HG03095 (cell line): ENCODE data around the gene MON2.
A peak's percentile ranks its signal among the peaks of the same experiment; 100 is the strongest.
"Not testable (repeated sequence)": the region's sequence is repeated elsewhere in the genome, so short reads cannot be mapped to it uniquely, and the experiment has no call there.

Experiments
- ATAC-seq: cut with Tn5 transposase; IDR thresholded peaks from one replicate; pipeline ENCODE4 v1.9.1; 2021; ENCODE audit warnings: moderate library complexity; ENCODE audit not compliant: unreplicated experiment

MON2 gene, protein sequence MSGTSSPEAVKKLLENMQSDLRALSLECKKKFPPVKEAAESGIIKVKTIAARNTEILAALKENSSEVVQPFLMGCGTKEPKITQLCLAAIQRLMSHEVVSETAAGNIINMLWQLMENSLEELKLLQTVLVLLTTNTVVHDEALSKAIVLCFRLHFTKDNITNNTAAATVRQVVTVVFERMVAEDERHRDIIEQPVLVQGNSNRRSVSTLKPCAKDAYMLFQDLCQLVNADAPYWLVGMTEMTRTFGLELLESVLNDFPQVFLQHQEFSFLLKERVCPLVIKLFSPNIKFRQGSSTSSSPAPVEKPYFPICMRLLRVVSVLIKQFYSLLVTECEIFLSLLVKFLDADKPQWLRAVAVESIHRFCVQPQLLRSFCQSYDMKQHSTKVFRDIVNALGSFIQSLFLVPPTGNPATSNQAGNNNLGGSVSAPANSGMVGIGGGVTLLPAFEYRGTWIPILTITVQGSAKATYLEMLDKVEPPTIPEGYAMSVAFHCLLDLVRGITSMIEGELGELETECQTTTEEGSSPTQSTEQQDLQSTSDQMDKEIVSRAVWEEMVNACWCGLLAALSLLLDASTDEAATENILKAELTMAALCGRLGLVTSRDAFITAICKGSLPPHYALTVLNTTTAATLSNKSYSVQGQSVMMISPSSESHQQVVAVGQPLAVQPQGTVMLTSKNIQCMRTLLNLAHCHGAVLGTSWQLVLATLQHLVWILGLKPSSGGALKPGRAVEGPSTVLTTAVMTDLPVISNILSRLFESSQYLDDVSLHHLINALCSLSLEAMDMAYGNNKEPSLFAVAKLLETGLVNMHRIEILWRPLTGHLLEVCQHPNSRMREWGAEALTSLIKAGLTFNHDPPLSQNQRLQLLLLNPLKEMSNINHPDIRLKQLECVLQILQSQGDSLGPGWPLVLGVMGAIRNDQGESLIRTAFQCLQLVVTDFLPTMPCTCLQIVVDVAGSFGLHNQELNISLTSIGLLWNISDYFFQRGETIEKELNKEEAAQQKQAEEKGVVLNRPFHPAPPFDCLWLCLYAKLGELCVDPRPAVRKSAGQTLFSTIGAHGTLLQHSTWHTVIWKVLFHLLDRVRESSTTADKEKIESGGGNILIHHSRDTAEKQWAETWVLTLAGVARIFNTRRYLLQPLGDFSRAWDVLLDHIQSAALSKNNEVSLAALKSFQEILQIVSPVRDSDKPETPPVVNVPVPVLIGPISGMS (N-terminal part only)

DNA sequence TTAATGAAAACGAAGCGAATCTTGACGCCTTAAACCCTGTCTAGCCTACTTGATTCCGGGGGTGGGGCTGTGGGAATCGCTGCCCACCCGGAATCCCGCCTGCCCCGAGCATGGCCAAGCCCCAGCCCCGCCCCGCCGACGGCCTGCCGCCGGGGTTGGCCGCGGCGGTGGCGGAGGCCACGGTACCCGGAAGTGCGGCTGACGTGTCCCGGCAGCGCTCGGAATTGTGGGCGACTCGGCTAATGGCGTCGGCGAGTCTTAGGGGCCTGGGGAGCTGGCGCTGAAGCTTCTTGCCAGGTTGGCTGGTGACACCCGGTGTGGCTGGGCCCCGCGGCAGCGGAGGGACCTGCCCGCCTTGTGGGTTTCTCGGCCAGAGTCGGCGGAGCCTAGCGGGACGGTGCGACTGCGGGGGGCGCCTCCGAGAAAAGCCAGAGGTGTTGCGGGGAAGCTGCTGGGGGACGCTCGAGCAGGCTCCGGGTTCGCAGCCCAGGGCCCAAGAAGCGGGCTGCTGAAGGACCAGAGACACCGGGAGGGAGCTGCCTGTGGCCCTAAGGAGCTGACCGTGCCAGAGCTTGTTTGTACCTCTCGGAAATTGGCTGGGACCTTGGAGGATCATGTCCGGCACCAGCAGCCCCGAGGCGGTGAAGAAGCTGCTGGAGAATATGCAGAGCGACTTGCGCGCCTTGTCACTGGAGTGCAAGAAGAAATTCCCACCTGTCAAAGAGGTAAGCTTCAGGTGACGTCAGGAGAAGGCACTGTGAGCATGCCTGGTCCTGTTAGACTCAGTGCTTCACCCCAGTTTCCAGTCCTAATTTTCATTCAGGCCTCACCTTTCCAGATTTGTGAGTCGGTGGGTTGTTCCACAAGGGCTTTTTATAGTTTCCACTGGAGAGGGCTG lies at the start of gene MON2:
Gene MON2 (plus strand): TSS at position 233 of the 898 bp plus-strand sequence. CDS start 382 bp downstream, at position 615.
- peak; percentile 99 for ATAC-seq

DNA sequence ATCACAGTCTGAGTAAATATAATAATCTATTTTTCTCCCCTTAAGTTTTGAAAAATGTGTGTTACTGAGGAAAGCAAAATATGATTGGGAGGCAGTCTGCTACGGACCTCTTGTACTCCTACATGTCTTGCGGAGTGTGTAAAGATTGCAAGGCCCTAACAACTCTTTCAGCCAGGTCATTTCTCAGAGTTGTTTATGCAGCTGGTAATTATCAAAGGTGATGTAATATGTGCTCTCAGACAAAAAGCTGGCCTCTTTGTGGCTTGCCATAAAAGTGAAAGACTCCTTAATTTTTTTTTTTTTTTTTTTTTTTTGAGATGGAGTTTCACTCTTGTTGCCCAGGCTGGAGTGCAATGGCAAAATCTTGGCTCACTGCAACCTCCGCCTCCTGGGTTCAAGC lies 40.5 kb upstream of the MON2 start:
- ATAC-seq = no peak

DNA sequence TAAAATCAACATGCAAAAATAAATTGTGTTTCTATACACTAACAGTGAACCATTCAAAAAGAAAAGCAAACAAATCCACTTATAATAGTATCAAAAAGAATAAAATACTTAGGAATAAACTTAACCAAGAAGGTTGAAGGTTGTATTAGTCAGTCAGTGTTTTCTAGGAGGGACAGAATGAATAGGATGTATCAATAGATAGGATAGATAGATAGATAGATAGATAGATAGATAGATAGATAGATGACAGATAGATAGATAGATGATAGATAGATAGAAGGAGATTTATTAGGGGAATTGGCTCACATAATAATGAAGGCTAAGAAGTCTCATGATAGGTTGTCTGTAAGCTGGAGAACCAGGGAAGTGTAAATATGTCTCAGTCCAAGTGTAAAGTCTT lies 37.2 kb upstream of the MON2 start:
- no peak for ATAC-seq

DNA sequence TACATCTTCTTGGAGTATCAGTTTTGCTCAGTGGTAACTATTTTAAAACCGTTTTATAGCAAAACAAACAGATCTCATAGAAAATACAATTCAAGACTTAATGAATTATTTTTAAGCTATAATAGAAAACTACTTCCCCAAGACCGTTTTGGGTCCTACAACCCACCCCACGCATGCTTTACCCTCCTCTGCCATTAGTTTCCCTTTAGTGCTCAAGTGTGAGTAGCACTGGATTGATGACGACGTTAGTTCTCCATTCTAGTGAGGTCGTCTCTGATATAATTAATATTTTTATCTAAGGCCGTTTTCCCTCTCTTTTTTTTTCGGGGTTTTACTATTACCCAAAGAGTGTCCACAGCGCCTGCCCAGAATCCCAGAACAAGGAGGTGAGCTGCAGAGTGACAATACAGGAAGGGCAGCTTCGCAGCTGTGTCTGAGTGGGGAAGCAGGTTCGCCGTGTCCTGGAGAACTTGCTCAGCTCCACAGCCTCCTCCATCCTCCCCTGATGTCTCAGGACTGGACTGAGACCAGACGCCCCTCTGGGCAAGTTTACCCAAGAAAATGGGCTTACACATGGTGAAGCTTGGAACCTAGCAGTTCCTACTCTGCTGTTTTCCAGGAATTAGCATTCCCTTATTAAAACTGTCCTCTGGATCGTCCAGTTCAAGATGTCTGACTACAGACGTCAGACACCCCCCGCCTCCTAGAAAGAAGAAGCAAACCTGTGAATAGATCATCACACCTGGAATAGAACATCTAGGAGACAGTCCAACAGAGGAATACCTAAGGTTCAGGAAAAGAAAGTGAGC lies 31.9 kb upstream of the MON2 start:
- ATAC-seq = no peak

DNA sequence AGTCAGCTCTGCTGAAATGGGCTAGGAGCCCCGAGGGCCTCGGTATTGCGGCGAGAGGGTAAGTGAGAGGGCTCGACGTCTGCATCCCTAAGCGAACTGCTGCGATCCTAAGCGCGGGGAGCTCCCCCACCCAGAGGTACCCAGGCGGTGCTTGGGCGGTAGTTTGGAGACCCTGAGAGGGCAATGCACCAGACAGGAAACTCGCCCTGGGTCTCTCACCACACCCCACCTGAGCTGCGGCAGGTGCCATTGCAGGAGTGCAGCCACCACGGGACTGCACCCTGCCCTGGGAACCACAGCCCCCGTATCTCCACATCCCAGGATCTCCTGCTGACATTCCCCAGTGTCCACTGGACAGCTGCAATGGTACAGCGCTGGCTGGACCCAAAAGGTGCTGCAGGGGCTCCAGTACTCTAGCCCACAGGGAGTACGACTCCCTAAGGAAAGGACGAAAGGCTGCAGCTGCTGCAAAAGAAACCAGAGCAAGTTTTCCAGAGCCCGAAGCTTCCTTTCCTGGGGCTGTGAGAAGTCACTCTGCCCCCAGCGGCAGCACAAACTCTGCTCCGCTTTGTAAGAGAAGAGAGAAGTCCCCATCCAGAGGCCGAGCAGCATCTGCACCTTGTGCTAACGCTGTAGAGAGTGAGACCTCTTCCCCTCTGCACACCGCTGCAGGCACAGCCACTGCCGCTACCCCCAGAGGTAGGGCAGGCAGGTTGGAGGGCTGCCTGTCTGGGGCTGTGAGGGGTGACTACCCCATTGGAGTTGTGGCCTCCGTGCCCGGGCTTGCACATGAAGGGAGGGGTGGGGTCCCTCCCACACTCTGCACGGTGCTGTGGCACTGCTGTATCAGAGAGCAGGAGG lies 31.1 kb upstream of the MON2 start:
- peak; percentile 80 for ATAC-seq

DNA sequence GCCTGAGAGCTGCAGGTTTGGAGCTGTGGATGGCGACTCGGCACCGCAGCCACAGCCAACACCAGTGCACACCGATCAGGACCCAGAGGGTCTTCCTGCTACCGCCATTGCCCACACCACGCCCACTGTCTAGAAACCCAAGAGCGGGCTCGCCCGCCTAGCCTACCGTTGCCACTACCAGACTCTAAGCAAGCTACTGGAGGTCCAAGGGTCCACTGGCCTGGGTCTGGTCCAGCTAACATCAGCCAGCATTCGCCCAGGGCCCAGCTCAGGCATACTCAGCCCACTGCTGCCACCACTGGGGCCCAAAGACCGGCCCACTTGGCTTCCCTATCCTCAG lies 30.5 kb upstream of the MON2 start:
- ATAC-seq = no peak

DNA sequence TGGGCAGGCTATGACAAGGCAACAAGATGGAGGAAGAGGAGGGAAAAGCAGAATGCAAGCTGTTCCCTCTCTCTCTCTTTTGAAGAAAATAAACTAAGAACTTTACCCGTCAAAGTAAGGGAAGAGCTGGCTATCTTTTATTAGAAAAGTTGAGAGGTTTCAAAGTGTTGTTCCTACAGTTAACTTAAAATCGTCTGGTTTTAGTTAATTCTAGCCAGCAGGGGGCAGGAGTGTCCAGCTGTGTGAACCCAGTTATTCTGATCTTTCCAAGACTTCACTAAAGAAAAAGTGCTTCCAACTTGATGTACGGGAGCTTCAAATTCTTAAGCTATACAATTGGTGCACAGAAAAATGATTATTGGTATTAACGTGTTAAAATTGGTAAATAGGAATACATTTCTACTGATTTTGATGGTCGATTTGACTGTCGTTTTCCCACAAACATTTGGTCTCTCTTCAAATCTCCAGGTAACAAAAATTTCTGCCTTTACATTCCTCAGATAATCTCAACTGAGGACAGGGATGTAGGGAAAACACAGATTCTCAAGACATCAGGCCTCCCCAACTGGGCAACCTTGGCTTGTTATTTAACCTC lies 28.4 kb upstream of the MON2 start:
- no peak for ATAC-seq

DNA sequence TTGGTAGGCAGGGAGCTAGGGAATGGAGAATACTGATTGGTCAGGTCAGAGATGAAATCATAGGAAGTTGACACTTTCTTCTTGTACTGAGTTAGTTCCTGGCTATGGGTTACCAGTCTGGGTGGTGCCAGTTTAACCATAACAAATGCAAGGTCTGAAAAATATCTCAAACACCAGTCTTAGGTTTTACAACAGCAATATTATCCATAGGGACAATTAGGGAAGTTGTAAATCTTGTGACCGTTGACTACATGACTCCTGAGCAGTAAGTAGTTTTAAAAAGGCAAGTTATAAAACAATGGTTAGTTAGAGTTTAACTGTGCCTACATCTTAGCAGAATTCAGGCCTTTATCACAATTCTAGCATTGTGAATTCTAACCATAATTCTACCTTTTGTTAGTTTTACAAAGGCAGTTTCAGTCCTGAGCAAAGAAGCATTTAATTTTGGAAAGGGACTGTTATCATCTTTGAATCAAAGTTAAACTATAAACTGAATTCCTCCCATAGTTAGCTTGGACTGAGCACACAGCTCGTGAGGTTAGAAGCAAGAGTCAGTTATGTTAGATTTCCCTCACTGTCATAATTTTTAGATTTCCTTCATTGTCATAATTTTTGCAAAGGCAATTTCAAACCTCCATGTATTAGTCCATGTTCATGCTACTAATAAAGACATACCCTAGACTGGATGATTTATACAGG lies 19.7 kb upstream of the MON2 start:
- no peak for ATAC-seq

DNA sequence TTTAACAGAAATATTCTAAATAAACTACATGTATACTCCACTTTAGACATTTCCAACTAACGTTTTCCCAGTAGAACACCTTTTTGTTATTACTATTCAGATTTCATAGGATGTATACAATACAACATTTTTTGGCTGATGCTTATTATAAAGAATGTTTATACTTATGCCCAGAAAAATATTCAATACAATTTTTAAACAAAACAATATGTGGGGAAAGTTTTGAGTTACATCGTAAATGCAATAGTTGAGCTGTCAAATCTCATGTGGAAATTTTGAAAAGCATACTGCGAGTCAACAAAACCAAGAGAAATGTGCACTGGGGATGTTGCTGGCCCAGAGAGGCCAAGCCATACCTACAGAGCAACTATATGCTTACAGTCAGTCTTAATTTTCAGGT lies 18.2 kb upstream of the MON2 start:
- ATAC-seq = no peak

DNA sequence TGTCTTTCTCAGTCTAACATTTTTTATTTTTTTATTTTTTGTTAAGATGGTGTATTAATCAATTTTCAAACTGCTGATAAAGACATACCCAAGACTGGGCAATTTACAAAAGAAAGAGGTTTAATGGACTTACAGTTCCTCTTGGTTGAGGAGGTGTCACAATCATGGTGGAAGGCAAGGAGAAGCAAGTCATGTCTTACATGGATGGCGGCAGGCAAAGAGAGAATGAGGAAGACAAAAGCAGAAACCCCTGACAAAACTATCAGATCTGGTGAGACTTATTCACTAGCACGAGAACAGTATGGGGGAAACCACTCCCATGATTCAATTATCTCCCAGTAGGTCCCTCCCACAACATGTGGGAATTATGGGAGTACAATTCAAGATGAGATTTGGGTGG lies 11.2 kb upstream of the MON2 start:
- ATAC-seq = not testable (repeated sequence)

DNA sequence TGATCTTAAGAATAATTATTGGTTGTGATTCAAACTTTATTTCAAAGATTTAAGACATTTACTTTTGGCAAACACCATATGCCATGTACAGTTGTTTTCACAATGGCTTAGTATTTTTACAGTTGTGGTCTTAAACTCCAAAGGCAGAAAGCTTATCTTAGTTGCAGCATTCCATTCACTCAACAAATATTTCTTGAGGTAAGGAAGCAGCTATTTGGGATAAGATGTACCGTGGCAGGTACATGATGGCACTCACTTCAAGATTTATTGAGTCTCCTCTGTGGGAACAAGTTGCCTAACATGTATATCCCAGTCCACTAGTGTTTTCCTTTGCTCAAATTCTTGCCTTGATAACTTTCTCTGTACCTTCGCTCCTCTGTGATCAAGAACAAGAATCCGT lies 8.0 kb upstream of the MON2 start:
- ATAC-seq = no peak

DNA sequence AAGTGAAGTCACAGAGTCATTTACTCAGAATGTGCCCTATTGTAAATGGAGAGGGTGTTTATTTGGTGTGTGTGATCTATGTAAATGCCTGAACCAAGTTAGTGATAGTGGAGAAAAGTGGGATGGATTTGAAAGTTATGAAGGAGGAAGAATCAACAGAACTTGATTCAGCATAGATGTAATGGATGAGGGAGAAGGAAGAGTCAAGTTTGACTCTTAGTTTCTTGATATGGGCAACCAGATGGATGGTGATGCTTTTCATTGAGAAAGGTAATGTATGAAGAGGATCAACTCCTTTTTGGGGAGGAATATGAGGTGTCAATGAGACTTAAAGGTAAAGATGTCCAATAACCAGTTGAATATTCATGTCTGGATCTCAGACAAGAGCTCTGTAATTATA lies 6.7 kb upstream of the MON2 start:
- no peak for ATAC-seq

DNA sequence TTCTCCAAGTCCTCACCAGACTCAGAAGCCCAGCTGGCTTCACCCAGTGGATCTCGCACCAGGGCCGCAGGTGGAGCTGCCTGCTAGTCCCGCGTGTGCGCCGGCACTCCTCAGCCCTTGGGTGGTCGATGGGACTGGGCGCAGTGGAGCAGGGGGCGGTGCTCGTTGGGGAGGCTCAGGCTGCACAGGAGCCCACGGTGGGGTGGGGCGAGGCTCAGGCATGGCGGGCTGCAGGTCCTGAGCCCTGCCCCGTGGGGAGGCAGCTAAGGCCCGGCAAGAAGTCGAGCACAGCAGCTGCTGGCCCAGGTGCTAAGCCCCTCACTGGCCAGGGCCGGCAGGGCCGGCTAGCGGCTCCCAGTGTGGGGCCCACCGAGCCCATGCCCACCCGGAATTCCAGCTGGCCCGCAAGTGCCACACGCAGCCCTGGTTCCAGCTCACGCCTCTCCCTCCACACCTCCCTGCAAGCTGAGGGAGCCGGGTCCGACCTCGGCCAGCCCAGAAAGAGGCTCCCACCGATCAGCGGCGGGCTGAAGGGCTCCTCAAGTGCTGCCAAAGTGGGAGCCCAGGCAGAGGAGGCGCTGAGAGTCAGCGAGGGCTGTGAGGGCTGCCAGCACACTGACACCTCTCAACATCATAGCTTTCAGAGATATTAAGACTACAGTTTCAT lies 5.3 kb upstream of the MON2 start:
- ATAC-seq = not testable (repeated sequence)

DNA sequence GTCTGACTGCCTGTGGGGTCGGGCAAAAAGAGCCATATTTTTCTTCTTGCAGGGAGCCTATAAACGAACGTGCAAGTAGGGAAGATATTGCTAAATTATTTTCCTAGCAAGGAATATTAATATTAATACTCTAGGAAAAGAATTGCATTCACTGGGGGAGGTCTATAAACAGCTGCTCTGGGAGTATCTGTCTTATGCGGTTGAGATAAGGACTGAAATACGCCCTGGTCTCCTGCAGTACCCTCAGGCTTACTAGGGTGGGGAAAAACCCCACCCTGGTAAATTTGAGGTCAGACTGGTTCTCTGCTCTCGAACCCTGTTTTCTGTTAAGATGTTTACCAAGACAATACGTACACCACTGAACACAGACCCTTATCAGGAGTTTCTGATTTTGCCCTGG lies 3.4 kb upstream of the MON2 start:
- ATAC-seq = not testable (repeated sequence)

DNA sequence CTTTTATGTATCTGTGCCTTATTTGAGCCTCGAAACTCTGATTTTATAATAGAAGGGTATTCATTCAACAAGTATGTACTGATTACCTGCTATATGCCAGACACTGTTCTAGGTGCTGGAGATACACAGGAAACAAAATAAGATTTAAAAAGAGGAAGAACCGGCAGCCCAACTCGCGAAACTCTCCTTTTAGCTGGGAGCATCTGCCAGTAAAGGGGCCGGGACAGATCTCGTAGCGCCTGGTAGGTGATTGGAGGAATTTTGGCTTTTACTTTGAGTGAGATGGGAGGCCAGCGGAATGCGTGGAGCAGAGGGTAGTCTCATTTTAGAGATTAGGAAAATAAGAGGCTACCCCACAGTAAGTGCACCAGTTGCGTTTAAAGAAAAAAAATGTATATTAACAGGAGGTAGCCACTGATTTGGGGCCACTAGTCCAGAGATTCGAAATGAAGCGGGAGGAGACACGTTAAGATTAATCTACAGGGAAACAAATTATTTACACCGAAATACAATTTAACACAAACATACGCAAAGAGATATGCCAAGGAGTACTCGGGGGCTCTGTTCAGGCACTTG lies 520 bp upstream of the MON2 start:
- ATAC-seq = peak; percentile 24

DNA sequence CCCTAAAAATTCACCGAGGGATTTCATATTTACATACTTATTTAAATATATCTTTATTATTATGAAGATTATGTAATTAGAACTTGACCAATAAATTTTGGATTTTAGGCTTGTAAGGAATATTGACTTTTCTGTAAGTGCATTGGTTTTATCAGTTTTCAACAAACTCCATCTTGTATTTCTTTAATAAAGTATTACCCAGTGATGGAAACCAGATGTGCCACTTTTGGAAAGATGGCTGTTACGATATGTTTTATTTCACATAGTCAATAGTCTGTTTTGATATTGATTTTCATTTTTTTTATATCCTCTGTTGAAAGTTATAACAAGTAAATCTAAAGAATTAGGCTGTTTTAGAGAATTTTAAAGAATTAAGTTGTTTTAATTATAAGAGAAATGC lies 1.8 kb downstream of the MON2 start:
- ATAC-seq = no peak

DNA sequence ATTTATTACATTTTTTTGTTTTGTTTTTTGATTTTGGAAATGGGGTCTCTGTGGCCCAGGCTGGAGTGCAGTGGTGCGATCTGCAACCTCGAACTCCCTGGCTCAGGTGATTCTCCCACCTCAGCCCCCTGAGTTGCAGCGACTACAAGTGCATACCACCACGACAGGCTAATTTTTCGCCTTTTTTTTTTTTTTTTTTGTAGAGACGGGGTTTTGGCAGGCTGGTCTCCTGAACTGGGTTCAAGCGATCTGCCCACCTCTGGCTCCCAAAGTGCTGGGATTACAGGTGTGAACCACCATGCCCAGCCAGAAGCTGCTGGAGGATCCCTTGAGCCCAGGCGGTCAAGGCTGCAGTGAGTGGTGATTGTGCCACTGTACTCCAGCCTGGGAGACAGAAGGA lies 2.3 kb downstream of the MON2 start:
- no peak for ATAC-seq
